Amniotic stem cell (primary cell): ENCODE data around the gene GLYATL1.

ENCODE experiments used
- DNase-seq: peaks from one replicate; lab custom pipeline; 2025; lab: John Stamatoyannopoulos, UW

Gene GLYATL1, protein sequence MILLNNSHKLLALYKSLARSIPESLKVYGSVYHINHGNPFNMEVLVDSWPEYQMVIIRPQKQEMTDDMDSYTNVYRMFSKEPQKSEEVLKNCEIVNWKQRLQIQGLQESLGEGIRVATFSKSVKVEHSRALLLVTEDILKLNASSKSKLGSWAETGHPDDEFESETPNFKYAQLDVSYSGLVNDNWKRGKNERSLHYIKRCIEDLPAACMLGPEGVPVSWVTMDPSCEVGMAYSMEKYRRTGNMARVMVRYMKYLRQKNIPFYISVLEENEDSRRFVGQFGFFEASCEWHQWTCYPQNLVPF

DNA sequence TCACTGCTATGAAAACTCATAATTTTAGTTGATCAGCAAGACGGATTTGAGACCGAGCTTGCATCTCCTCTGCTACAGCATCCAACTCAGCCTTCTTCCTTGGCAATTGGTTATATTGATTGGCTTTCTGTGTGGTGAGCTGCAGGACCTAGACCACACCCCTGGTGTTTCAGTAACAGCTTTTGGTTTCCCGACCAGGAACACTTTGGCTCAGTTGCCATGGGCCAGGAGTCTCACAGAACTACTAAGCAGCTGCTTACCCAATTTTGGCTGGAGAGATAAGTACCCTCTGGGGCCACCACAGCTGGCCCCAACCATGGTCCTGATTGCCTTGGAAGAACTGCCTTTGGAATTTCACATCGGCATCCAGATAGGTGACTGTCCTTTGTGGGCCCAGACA lies at the start of gene GLYATL1:
Gene GLYATL1 (plus strand): TSS at position 212 of the 400 bp plus-strand sequence. CDS start 7,600 bp downstream, outside the sequence.
- no peak for DNase-seq

DNA sequence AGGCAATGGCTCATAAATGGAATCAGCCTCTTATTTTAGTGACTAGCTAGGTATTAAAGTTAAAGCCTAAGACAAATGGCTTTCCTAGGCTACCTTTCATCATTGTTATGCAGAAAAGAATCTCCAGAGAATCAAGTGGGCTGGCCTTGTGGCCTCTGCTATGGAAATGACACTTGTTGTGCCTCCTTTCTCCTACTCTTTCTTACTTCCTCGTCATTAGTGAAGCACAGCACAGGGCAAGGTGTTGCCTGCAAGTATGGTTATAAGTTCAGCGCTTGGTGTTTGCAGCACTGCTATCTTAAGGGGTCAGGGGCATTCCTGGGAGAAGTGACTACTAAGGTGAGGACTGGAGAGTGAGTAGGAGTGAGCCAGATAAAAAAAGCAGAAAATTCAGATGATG lies 45.4 kb upstream of the GLYATL1 start:
- no peak for DNase-seq

DNA sequence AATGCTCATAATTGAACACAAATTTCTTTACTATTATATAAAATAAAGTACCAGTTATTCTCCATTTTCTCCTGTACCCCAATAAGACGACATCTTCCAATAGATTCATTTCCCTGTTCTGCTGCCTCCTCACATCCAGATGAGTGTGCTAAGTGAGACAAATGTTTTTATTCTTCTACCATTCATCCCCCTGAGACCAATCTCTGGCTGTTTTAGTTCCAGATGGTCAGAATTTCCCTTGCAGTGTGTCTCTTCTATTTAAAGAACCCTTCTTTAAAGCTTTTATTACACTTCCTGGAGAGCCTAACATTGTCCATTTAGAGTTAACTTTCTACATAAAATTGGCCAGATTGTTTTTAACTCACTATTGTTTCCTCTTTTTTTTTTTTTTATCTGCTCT lies 41.2 kb upstream of the GLYATL1 start:
- DNase-seq, result no peak

DNA sequence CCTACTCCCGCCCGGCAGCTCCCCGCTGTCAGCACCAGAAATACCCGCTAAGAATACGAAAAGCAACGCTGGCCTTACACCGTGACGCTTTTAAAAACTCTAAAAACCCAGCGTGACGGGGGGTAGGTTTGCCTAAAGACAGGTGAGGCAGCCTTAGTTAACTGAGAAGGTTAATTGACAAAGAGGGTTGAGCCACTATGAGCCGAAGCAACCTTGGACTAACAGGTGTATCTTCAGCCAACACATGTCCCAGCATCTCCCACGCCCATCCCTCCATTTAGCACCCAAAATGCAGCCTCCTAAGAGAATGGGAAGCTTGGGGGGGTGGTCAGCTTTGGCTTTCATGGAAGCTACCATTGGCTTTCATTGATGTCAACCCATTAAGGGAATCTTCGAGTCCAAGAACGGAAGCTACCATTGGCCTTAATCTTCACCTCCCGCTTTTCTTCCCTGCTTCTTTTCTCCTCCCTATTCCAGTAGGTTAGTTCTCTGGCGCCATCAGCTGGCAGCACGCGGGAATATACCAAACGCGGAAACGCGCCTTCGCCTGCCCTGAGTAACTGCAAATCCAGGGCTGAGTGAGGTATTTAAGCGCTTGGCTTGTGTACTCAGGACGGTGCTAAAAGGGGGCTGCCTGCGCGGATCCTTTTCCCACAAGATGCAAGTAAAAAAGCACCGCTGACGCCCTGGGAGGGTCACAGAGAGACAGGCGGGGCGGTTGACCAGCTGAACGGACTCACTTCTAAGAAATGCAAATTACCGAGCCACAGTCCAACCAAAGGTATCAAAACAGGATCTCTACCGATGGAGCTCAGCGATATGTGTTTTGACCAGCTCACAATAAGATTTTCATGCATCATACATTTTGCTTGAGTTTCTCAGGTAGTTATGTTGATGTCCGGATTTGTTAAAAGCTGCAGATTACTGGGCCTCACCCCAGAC lies 38.5 kb upstream of the GLYATL1 start:
- peak; percentile 70 for DNase-seq

DNA sequence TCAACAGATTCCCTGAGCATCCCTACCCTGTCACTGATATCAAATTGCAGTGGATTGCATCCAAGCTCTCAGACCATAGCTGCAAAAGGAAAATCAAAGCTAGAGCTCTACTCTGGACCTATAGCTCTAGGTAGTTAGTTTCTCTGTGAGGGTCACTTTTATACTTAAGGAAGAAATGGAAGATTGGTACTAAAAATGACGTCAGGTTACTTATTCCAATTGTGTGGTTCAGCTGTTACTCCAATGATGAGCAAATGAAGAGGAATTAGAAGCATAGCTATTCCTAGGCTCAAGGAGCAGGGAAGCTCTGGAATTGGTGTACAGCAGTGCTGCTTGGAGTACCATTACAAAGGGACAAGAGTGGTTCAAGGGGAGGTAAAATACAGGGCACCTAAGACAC lies 36.4 kb upstream of the GLYATL1 start:
- no peak for DNase-seq

DNA sequence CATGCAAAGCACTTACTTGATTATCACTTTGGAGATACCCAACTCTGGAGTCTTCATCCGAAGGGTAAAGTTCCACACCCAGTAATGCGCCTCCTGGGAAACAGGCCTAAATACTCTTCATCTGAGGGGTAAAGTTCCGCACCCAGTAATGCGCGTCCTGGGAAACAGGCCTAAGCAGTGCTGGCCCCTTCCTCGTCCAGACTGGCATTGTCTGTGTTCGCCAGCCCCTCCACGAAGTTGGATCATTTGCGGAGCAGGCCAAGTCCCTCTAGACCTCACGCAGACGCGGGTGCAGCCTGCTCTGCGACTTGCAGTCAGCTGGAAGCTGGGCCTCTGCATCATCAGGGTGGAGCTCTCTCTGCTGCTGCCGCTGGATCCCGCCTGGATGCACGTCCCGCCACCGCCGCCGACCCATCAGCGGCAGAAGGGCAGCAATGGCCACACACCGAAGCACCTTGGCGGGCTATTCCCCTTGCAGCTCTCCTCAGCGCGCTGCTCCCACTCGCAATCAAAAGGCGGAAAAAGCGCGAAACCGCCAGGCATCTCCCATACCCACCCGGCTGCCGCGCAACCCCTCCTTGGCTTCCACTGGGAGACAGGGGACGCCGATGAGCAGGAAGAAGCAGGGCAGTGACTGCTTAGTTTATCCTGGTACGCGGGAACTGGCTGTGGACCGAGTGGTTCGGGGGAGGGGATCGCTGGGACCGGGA lies 34.1 kb upstream of the GLYATL1 start:
- no peak for DNase-seq

DNA sequence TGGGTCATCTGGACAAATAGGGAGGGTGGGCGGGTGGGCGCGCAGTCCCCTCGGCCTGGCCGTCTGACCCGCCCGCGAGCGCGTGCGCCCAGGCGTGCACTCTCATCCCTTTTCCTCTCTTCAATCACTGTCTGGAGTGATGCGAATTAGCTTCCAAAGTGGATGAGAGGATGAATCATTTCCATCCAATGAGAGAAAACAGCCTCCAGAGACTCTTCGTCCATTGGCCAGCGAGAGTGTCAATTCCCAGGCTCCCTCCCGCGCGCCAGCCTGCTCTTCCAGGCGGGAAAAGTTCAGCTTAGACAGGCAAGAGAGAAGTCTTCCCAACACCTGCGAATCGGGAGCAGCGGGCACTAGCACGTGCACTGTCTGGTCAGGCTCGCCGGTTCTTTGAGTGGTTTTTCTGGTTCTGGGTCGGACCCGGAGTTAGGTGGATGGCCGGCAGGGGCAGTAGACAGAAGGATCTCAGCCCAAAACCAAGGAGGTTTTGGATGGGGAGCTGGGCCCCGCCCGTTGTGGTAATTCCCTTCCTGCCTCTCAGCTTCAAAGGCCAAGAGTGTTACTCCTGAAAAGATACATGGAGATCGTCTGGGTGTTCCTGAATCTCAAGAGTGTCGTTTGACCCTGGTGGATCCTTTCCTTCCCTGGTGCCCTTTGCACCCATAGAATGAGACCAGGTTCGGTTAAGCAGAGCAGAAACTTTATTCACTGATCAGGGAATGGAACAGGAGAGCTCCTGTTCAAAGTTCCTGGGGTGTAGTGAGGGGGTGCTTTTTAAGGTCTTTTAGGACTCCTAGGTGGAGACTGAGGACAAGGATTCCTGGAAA lies 33.4 kb upstream of the GLYATL1 start:
- DNase-seq, result peak; percentile 58

DNA sequence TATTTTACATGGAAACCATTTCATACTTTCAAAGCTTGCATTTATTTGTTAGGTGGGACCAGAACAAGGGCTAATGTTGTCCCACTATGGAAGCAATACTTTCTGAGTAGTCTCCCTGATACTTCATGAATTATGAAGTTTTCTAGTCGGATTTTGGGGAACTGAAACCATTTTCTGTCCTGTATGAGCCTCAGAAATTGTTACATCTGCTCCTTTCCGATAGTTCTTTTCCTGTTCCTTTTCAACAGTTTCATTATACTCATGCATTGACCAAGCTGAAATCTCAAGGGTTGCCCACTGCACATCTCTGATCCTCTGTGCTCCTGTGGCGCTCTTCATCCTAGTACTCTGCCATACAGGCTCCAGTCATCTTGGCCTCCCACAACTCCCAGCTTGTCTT lies 31.5 kb upstream of the GLYATL1 start:
- DNase-seq, result no peak

DNA sequence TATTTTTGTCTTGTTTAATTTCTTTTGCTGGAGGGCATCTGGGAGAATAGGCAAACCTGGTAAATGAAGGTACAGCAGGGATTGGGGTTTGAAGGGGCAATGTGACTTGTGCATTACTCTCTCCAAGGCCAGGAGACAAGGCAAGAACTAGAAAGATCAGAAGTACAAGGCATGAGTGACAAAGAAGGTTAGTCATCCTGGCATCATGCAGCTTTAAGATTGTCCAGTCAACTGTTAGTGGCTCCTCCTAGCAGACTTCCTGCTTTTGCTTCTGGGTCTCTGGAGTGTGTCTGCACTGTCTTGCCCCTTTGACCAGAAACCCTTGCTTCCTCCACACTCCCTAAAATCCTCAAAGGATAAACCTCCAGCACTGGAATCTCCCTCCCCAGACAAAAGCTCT lies 27.2 kb upstream of the GLYATL1 start:
- DNase-seq, result no peak

DNA sequence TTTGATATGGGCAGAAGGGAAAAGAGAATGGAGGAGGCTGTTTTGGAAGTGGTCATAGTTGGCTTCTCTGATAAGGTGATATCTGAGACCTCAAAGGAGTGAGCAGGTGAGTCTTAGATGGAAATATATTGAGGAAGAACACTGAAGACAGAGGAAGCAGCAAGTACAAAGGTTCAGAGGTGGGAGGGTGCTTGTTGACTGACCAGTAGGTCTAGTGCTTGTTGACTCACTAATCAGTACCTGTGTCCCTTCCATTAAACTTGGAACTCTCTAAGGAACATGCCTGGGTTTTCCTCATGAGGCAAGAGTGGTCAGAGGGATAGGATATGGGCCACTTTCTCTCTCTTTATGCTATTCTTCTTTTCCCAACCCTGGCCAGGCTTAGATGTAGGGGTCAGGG lies 25.6 kb upstream of the GLYATL1 start:
- no peak for DNase-seq

DNA sequence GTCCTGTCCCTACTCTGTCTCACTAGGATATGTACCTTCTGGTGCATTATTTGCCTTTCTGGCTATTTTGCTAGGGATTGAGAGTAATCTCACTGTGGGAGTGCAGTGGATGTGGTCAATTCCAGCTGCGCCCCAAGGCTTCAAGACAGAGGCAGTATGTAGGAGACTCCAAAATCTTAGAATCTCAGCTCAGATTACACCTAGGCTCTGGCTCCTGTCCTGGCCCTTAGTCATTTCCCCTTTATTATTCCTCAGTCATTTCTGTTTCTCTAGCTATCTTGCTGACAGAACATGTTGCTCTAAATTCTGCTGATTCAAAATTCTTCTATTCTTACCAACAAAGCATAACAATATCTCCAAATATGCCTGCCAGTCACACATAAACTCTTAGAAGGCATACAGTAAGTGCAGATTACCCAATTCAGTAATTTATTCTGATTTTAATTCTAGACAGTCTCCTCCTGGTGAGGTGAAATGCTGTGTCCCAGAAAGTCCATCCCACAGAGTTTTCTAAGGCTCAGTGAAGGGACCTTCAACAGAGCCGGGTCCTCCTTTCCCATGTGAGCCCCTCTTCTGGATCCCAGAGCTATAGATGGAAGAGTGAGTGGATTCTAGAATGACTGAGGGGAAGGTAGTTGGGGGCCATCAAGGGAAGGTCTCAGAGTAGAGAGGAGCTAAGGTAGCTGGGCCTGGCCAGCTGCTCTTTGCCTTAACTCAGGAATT lies 24.3 kb upstream of the GLYATL1 start:
- DNase-seq, result no peak

DNA sequence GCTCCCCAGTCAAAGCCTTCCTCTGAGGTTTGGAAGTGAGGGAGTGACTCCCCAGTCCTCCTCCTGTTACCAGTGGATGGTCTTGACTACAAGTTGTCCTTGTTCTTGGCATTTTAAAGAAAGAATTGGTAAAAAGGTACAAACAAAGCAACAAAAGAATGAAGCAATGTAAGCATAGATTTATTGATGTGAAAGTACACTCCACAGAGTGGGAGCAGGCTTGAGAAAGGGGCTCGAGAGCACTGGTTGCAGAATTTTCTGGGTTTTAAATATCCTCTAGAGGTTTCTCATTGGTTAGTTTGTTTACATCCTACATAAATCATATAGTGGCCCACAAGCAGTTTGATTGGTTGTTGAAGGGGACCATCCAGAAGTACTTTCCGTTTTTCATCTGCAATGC lies 22.7 kb upstream of the GLYATL1 start:
- DNase-seq, result no peak

DNA sequence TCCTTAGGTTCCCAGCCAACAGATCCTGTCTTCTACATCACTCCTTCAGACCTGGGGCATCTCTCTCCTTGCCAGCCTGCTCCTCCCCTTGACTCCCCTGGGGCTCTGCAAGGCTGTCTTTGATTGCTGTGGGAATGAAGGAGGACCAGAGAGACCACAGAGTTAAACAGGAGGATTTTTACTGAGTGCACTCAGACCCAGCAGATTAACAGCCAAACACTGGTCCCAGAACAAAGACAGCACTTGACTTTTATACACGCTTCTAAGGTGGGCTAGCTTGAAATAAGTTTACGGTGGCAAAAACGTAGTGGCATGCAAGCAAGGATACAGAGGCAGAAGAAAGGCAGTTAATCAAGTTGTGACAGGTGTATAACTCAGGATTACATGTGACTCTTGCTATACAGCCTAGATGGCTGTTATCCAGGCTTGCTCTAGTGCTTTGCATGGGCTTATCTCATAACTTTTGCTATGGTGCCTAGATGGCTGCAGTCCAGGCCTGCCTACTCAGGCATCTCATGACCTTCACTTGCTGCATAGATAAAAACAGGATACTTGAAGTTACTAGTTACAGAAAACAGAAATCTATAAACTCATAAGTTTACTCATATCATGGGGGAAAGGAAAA lies 22.0 kb upstream of the GLYATL1 start:
- no peak for DNase-seq

DNA sequence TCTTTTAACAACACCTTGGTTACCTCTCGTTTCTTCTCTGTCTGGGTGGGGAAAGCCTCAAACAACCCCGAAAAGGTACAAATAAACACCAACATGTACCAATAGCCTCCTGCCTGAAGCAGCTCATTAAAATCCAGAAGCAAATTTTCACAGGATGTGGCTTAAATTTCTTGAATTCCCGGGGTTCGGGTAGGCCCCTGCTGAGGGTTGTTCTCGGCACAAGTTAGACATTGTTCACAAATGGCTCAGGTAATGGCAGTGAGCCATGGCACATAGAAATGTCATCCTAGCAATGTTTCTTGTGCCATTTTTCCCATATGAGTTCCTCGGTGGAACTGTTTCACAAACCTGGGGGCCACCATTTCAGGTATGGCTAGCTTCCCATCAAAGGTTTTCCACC lies 19.7 kb upstream of the GLYATL1 start:
- no peak for DNase-seq

DNA sequence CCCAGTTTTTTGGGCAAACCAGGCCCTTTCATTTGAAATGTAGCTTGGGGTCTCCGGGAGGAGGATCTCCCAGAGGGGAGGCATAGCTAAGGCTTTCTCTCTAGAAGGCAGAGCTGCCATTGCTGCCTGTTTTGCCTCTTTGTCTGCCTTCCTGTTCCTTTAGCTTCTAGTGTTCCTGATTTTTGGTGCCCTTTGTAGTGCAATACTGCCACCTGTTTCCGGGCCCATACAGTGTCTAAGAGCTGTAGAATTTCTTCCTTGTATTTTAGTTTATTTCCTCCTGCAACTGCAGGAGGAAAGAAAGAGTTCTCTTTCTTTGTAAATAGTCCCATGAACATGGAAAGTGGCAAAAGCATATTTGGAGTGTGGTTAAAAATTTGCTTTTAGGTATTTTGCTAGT lies 19.3 kb upstream of the GLYATL1 start:
- no peak for DNase-seq

DNA sequence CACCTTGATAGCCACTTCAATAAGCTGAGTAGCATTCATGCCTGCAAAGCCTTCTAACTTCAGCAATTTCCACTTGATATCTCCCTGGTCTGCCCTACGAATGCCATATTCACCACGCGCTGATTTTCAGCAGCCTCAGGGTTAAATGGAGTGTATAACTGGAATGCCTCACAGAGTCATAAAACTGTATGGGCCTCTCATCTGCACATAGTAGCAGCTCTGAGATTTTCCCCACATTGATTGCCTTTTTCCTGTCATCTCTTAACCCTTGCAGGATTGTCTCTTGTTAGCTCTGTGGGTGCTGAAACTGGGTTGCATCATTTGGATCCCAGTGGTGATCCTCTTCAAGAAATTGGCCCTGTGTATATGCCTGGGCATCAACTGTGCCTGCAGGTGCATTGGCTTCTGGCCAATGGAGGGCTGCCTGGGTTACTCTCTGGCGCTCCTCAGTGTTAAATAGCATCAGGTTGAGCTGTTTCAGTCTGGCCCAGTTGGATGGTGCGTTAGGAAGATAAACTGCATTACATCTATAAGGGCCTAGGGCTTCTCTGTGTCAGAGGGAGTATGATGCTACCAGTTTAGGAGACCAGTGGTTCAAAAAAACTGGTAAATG lies 17.4 kb upstream of the GLYATL1 start:
- DNase-seq, result no peak

DNA sequence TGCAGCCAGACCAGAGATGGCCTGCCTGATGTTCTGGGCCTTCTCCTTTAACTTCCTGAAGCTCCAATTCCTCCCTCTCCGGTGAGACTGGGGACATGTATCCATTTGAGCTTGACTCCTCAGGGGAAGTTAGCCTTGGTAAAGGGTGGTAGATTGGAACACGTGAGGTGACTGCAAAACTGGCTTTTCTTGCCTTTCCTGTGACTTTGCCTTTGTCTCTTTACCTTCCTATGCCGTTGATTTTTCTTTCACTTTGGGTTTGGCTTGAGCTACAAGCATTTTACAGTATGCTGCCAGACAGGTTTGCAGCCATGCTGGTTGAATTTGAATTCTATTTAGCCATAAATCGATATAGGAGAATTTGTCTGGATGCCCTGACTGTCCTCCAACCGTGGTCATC lies 16.8 kb upstream of the GLYATL1 start:
- no peak for DNase-seq

DNA sequence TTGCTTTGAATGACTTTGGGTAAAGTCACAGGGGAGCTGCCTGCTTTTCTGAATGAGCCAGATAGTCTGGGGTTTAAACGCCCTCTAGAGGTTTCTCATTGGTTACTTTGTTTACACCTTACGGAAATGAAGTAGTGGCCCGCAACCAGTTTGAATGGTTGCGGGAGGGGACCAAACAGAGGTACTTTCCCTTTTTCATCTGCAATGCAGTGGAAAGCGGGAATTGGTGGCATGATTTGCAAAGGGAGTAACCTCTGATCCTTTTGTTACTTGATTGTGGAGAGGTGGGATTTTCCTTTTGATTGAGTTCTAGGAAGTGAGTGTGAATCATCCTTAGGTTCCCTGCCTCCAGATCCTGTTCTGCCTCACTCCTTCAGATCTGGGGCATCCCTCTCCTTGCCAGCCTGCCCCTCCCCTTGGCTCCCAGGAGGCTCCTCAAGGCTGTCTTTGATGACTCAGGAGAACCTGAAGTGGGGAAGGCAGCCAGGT lies 15.9 kb upstream of the GLYATL1 start:
- DNase-seq, result no peak

DNA sequence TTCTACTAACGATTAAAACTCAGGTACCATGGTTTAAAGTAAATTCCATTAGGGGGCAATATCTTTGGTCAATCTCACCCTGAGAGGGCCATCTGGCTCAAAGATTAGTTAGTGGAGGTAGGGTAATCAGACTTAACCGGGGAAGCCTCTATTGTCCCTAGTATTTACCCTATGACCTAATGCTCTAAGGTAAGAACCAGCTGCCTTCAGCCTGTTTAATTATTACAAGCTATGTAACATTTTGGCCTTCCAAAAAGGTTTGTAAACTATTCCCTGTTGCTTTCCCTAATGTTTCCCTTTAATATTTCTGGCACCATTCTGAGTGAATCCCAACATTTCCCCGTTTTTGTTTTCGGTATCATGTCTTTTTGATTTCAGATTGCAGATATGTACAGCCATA lies 15.1 kb upstream of the GLYATL1 start:
- no peak for DNase-seq

DNA sequence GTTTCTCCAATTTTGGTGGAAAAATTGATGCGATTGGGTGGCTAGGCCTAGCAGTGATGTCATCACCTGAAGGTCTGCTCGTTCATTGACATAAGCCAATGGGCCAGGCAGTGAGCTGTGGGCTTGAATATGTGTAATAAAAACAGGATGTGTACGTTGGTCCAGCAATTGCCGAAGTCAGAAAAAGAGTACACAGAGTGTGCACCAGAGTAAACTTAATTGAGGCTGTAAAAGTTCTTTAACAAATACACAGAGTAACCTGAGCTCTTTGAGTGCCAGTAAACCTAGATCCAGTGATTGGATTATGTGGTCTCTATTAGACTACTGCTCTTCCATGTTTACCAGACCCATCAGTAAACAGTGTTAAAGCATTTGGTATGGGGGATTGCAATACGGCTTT lies 13.0 kb upstream of the GLYATL1 start:
- DNase-seq, result no peak
